Coronary artery (tissue), 2 donors: ENCODE data around the gene INS.
"Not testable (repeated sequence)": the region's sequence is repeated elsewhere in the genome, so short reads cannot be mapped to it uniquely, and the experiment has no call there.

Experiments
- DNase-seq: peaks from one replicate; pipeline ENCODE4 v3.0.0-alpha.2; 2017; ENCODE audit warnings: low spot score
- H3K27ac ChIP-seq, 2 donors: fragments of 200-600 bp; sonication (generic); one replicate each; pipeline ENCODE4 v1.5.1; 2016 to 2019
- H3K4me3 ChIP-seq: fragments of 200-600 bp; sonication (generic); 2 replicates; pipeline ENCODE4 v1.5.1; 2016; ENCODE audit warnings: mild to moderate bottlenecking, moderate library complexity
- CTCF ChIP-seq: fragments of 200-600 bp; sonication (generic); IDR thresholded peaks from one replicate; pipeline ENCODE4 v1.5.1; 2019; ENCODE audit warnings: antibody characterized with exemption

Gene INS

GRCh38 chr11:2179516-2179915 lies 18.5 kb upstream of the INS start:
- TF ChIP-seq CTCF = no peak
- no peak overlapping the region for H3K27ac ChIP-seq
- H3K4me3 ChIP-seq = no peak overlapping the region
- no peak for DNase-seq

GRCh38 chr11:2178906-2179494 lies 18.0 kb upstream of the INS start:
- no peak overlapping the region for H3K4me3 ChIP-seq
- TF ChIP-seq CTCF = no peak
- DNase-seq = no peak
- H3K27ac ChIP-seq = no peak overlapping the region

- not testable (repeated sequence) for DNase-seq, H3K4me3 ChIP-seq, H3K27ac ChIP-seq
These were observed 17.2 kb upstream of the INS start for GRCh38 chr11:2178055-2178773.

GRCh38 chr11:2177076-2177475 lies 16.1 kb upstream of the INS start:
- Histone ChIP-seq H3K27ac (no peak overlapping the region), H3K4me3 (no peak overlapping the region)
- TF ChIP-seq CTCF = no peak
- DNase-seq = no peak

- DNase-seq = no peak
- no peak for TF ChIP-seq CTCF
- Histone ChIP-seq H3K27ac (no peak overlapping the region), H3K4me3 (no peak overlapping the region)
These were observed 15.4 kb upstream of the INS start for GRCh38 chr11:2176389-2176900.

- DNase-seq = no peak
- no peak overlapping the region for H3K4me3 ChIP-seq
- no peak for TF ChIP-seq CTCF
- H3K27ac ChIP-seq = no peak overlapping the region
These were observed 14.7 kb upstream of the INS start for GRCh38 chr11:2175659-2176058.

- no peak for TF ChIP-seq CTCF
- H3K27ac ChIP-seq = no peak overlapping the region
- no peak overlapping the region for H3K4me3 ChIP-seq
- no peak for DNase-seq
These were observed 13.4 kb upstream of the INS start for GRCh38 chr11:2174361-2174760.
